Measurements from ENCODE around the gene PARP15.
"Not testable (repeated sequence)": the region's sequence is repeated elsewhere in the genome, so short reads cannot be mapped to it uniquely, and the experiment has no call there.

PARP15 gene

DNA sequence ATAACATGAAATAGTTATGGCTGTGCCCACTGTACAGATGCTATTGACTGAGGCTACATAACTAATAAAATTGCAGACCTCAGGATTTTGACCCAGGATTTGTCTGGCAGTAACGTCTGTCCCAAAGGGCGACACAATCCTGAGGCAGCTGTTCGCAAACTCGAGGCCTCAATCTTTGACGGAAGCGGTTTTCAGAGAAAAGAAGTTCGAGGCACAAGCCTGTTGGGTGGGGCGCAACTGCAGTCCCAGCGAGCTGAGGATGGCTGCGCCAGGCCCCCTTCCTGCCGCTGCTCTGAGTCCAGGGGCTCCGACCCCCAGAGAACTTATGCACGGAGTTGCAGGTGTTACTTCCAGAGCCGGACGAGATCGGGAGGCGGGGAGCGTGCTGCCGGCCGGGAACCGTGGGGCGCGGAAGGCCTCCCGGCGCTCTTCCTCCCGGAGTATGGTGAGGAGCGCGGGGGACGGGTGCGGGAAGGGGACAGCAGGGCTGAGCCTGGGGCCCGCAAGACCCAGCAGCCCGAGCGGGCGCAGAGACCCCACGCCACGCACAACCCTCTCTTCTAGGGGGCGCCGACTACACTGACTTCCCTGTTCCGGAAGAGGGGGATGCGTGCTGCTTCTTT, at the start of gene PARP15:
TSS of gene PARP15 (plus strand) at position 242 of the 623 bp plus-strand sequence. CDS start at position 260, 18 bp downstream.
- DNase-seq: no peak

DNA sequence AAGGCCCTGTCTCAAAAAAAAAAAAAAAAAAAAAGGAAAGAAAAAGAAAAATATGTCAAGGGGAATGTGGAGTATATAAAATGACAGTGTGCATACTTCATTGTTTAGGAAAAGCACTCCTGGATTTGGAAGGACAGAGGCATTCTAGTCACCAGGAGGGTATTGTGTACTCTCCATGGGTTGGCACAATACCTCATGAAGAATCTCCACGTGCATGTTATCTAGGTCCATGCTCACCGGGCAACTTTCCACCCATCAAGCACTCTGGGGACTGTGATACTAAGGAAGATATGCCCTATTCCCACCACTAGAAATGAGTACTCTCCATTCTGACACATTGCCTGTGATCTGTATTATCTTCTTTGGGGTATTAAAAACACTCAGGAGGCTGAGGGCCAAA, 47.3 kb upstream of the PARP15 start:
- no peak for DNase-seq

GRCh38 chr3:122533480-122533879, 44.0 kb upstream of the PARP15 start:
- DNase-seq: no peak

DNA sequence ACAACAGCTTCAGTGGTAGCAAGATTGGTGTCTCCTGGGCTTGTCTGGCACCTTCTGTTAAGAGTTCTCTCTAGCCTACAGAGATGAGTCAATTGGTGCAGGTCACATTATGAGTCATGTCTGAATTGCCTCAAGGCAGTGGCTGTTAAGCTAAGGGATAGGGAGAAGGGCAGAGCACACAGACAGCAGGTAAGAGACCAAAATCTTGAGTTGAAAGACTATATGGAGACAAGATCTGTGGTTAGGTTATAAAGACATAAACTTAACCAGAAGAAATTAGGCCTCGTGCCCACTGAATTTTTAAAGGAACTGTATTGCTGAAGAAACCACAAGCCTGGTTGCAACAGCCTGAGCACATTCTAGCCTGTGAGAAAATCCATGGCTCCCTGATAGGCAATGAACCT, 43.5 kb upstream of the PARP15 start:
- DNase-seq: no peak

- no peak for DNase-seq
Measured at GRCh38 chr3:122535964-122536631, 41.4 kb upstream of the PARP15 start.

- no peak for DNase-seq
Measured at GRCh38 chr3:122536632-122537001, 40.8 kb upstream of the PARP15 start.

DNA sequence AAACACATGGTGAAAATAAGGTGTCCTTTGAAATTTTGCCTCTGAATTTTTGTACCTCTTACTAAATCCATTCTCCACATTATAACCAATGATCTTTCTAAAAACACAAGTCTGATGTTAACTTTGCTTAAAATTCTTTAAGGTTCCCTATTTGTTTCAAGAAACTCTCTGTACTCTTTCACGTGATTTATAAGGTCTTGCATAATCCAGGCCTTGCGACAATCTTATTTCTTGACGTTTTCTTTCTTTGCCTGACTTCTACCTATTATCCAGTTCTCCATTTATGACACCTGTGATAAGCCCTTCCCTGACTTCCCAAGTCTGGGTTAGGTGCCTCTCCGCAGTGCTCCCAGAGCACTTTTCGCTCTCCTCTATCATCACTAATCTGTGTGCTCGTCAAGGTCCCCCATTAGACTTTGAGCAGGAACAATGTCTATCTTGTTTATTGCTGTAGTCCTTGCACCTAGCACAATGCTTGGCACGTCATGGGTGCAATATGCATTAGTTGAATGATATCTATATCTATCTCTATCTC, 38.4 kb upstream of the PARP15 start:
- DNase-seq: no peak

DNA sequence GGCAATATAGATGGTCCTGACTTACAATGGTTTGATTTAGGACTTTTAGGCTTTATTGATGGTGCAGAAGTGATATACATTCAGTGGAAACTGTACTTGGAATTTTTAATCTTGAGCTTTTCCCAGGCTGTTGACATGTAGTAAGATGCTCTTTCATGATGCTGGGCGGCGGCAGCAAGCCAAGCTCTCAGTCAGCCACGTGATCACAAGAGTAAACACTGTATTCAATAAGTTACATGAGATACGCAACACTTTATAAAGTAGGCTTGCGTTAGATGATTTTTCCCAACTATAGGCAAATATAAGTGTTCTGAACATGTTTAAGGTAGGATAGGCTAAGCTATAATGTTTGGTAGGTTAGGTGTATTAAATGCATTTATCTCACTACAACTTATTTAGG, 31.3 kb upstream of the PARP15 start:
- no peak for DNase-seq

DNA sequence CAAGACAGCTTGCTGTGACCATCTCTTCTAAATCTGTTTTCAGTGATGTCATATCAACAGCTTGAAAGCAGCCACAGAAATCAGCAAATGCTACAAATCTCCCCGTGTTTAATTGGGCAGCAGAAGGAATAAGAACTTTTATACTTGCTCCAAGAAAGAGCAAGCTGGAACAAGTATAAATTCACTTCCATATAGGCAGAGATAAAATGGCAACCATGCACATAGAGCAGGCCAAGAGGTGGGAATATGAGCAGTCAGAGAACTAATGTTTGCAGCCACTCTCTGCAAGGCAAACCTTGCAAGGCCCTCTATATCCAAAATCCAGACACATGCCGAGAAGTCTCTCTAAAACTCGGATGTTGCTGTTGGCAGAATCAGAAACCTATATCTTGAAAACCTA, 29.4 kb upstream of the PARP15 start:
- no peak for DNase-seq

DNA sequence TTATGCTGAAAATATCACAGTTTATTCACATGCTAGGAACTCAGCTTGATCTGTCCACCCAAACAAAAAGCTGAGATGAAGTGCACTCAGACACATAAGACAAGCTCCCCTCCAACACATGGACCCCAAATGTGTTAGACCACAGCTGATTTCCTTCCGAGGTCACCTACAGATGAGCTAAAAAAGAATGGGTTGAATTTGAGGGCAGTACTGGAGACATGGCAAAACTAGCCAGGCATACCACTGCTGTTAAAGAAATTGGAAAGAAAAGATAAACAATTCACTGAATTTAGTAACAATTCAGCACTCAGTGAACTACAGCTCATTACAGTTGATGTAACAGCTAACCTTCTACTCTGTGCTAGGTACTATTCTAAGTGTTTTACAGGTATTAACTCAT, 28.8 kb upstream of the PARP15 start:
- DNase-seq: no peak

DNA sequence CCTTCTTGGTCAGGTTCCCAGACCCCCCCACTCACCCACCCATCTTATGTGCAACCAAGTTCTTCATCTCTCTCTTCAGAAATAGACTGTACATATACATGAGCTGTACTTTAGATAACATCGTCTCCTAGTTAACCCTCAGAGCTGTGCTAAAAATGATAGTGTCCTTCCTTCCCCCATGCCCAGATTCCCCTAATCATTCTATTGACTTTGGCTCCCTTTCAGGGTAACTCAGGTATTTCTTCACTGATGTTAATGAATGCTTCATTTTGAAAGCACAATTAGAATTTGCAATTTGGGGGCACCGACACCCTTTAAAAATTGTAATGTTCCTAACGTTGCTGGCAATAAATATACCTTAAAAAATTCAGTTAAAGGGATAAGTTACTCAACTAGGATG, 24.3 kb upstream of the PARP15 start:
- no peak for DNase-seq

- DNase-seq: peak; percentile 33
Measured at GRCh38 chr3:122555275-122556071, 22.0 kb upstream of the PARP15 start.

DNA sequence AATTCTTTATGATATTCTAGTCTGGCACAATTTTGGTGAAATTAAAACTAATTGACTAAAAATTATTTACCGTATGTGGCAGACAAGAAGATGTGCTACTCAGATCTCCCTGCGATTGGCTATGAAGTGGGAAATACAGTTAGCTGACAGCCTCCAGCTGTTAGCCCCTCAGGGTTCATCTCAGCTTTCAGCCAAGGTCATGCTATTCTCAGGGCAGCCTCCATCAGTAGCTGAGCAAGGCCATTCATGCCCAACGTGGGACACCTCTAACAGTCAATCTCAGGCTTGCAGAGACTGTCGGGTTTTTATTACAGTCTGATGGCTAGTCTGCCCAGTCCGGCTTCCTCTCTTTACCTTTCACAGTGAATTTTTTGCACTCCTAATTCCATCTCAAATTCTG, 20.1 kb upstream of the PARP15 start:
- no peak for DNase-seq

GRCh38 chr3:122558605-122559004, 18.8 kb upstream of the PARP15 start:
- DNase-seq: no peak

DNA sequence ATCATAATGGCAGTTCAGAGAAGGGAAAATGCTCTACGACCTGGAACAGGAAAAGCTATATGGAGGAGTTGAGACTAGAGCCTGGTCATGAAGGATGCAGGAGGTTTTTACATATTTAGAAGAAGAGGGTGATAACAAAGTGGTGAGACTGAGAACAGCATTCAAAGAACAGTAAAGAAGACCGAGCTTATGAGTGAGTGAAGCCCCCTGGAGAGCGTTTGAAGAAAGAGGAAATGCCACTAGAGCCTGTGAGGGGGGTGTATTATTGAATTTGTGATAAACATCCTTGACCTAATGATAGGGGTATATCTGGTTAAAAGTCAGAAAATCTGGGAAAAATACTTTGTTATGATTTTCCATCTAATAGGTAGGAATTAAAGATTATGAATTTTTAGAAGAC, 17.5 kb upstream of the PARP15 start:
- DNase-seq: no peak

DNA sequence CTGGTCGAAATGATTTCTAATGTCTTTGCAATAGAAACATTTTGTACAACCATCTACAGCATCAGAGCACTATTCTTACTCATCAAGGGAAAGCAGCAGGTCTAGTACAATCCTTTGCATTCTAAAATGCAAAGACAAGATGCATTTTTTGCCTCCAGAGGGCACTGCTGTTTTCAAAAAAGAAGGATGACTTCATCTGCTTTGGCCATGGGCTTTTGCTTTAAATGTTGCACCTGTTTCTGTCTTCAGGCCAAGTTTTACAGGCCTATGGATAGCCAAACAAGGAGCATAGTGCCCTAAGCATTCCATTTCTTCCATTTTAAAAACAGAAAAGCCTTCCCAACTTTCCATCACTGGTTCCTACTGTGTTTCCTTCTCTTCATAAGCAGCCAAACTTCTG, 16.8 kb upstream of the PARP15 start:
- peak; percentile 17 for DNase-seq

DNA sequence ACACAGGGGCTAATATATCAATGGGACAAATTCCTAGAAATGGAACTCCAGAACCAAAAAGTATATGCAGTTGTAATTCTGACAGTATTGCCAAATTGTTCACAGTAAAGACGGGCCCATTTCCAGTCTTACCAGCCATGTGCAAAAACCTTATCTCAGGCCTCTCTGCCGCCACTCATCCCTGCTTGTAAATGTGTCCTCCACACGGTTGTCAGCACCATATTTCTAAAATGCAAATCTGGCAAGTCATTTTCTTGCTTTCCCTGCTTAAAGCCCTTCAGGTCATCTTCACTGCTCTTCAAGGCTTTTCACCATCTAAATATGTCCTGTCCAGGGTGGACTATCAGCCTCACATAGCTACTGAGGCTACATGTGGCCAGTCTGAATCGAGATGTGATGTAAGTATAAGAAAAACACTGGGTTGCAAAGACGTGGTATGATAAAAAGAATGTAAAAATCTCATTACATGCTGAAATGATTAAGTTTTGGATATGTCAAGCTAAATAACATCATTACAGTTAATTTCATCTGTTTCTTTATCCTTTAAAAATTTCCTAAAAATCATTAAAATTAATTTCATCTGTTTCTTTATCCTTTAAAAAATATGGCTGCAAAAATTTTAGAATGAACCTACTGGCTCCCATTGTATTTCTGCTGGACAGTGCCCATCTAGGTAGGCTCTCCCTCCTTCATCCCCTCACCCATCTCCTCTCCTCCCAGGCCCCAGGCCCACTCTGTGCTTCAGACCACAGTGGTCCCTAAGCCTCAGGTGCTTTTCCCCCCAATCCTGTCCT, 14.3 kb upstream of the PARP15 start:
- DNase-seq: no peak

DNA sequence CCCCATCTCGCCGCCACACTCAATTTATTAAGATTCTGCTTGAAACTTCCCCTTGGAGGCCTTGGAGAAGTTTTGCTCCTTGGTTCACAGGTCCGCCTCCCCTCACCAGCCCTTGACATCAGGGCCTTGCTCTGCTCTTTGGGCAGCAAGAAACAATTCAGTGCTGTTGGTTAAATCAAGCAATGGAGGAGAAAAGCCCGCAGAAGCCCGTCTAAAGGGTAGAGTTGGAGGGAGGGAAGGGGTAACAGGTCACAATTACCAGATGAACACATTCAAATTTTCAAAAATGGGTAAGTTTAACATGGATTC, 13.8 kb upstream of the PARP15 start:
- no peak for DNase-seq

DNA sequence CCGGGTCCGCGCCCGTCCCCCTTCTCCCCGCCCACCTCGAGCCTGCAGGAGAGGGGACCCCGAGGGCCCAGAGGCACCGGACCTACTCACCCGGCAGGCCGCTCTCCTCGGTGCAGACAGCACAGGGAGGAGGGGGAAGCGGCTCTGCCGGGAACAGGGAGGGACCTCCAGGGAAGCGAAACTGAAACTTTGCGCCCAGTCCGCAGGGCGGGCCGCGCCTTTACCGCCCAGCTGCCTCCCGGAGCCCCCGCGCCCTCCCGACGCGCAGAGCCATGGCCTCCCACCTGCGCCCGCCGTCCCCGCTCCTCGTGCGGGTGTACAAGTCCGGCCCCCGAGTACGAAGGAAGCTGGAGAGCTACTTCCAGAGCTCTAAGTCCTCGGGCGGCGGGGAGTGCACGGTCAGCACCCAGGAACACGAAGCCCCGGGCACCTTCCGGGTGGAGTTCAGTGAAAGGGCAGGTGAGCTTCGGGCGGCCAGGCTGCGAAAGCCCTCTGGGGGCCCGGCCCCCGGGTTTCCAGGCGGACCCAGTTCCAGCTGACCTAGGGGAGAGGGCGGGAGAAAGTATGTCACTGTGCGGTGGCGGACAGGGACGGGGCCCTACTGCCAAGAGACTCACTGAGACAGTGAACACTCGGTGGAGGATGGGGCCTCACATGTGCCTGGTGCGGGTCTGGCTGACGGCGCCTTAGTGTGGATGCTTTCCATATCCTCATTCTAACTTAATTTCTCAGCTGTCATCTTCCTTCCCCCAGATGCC, 13.1 kb upstream of the PARP15 start, which contains the start of the genes DTX3L and PARP9:
TSS of gene DTX3L (plus strand) at position 184 of the 758 bp plus-strand sequence. CDS start at position 273, 89 bp downstream.
TSS of gene PARP9 (minus strand) at position 146 of the 758 bp plus-strand sequence. CDS start 4,680 bp downstream, outside the sequence.
- DNase-seq: peak; percentile 17

DNA sequence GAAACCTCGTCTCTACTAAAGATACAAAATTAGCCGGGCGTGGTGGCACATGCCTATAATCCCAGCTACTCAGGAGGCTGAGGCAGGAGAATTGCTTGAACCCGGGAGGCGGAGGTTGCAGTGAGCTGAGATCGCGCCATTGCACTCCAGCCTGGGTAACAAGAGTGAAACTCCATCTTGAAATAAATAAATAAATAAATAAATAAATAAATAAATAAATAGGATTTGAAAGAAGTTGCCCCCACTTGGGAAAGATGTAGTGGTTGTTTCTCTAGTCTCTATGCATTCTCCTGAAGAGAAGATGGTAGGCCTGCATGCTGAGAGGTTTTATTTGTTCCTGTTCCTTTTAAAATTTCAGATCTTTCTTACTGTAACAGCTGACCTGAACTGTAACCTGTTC, 9.3 kb upstream of the PARP15 start:
- not testable (repeated sequence) for DNase-seq

DNA sequence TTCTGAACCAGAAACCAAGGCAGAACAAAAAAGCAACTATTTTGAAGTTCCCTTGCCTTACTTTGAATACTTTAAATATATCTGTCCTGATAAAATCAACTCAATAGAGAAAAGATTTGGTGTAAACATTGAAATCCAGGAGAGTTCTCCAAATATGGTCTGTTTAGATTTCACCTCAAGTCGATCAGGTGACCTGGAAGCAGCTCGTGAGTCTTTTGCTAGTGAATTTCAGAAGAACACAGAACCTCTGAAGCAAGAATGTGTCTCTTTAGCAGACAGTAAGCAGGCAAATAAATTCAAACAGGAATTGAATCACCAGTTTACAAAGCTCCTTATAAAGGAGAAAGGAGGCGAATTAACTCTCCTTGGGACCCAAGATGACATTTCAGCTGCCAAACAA, 8.7 kb upstream of the PARP15 start:
- no peak for DNase-seq

DNA sequence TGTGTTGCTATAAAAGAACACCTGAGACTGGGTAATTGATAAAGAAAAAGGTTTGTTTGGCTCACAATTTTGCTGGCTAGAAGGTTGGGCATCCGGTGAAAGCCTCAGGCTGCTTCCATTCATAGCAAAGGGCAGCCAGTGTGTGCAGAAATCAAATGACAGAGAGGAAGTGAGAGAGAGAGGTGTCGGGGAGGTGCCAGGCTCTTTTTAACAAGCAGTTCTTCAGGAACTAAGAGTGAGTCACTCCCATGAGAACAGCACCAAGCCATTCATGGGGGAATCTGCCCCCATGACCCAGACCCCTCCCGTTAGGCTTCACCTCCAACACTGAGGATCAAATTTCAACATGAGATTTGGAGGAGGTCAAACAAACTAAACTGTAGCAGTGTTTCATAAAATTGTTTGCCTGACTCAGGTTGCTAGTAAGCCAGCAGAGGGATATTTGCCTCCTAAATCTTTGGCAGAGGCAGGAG, 4.5 kb upstream of the PARP15 start:
- DNase-seq: no peak

Data from NCI-H2171 (cell line).